Activated naive CD4-positive, alpha-beta T cell treated with anti-CD3 and anti-CD28 coated beads, Interleukin-2, amount 10 ng/mL, durations not matched to agents 5 hours and 36 hours (primary cell): ENCODE results near the gene MRPL11. TPM values are rescaled to one million over a fixed set of nuclear protein-coding genes. Genes with fewer than 3 reads are reported as not detected.

ENCODE experiments used
- total RNA-seq, 2 experiments: library from RNA; stranded (reverse); gene quantifications; one replicate each; pipeline ENCODE4 v1.2.3, GENCODE V29; 2021

MRPL11 gene
- 10 to 100 TPM; 53.0 to 57.4 TPM for total RNA-seq

DNA sequence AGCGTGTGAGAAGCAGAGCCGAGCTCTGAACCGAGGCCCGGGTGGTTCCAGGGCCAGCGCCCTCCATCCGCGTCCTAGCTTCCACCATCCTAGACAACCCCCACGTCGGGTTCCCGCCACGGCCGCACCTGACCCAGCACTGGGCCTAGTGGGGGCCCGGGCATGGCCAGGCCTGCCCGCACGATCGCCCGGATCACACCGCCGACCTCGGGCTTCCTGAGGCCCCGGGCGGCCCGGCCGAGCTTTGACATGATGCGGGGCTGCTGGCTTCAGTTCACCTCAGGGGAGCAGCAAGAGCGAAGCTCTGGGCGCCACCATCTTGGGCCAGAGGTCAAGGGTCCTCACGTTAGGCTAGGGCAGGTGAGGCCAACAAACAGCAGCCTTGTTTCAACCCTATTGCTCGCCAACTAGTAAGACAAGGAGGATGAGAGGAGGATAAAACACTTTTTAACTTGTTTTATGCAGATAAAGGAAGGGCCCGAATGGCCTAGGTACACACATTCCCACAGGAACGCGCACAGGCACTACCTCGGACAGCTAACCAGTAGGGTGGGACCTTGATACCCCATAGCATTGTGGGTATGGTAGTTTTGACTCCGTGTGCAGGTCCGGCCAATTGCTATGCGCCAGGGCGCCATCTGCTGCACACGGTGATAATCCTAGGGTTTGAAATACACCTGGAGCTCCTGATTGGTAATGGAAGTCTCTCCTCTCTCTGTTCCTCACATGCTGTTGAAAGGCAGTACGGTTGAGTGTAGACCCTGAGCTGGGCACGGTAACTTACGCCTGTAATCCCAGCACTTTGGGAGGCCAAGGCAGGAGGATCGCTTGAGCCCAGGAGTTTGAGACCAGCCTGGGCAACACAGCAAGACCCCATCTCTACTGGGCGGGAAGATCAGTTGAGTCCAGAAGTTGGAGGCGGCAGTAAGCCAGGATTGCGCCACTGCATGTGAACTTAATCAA, at the start of gene MRPL11:
Gene MRPL11 (minus strand): TSS at position 345 of the 963 bp plus-strand sequence. CDS start 94 bp downstream, at position 251.

DNA sequence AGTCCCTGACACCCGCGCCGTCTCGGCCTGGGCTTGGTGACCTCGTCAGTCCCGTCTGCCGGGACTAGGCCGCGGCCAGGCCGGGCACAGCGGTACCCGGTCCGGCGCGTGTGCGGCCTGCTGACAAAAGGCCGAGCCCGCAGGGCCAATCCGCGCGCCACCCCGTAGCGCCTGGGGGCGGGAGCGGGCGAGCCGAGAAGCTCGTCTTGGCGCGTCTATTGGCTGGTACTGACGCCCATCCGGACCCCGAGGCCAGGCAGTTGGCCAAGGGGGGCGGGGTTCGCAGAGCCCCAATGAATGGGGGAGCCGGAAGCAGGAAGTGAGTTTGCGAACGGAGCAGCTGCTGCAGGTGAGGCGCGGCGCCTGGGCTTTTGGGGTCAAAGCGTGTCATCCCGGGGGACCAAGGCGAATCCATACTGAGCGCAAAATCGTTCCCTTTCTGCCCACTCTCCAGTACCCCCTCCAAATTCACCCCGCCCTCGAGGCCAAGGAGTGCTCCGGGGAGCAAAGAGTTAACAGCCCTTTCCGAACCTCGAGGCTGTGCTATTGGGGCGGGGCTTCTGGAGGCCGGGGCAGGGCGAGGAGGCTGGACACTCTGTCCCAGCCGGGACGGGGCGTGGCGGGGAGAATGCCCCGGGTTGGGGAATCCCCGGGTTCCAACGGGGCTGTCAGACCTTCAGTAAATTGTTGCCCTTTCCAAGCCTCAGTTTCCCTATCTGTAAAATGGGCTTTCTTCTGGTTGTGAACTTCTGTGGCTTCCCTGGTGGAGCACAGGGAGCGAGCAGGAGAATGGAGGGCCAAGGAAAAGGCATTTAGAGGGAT, 41.7 kb upstream of the MRPL11 start, which contains the start of gene DPP3:
Gene DPP3 (plus strand): TSS at position 318 of the 822 bp plus-strand sequence. CDS start 1,767 bp downstream, outside the sequence.

DNA sequence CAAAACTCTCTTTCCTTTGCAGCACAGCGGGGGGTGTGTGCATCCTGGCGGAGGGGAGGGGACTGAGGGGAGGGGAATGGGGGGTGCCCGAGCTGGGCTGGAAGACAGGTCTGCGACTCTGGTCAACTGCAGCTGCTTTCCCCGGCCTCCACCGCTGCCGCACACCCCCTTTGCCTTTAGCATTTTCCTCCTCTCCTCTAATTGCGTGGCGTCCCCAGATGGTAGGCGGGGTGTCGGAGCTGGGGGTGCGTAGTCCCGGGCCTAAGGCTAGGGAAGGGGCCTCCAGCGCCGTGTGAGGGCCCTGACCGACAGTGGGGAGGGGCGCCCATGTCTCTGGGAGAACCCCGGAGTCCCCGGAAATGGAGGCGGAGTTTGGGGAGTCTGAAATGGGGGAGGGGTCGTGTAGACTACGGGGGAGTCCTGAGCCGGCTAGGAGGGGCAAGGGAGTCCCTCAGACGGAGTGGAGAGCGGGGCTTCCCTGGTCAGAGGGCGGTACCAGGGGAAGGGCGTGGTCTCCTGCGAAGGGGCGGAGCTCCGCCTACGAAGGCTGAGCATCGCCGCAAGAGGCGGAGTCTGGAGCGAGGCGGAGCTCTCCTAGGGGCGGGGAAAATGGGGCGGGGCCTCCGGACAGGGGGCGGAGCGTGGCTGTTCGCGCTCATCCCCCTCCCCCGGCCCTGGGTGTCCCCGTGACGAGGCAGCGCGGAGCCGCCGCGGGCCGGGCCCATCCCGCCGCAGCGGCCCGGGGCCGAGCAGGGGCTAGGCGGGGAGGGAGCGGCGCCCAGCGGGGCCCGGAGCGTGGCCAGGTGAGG, 27.8 kb upstream of the MRPL11 start, which contains the start of gene PELI3:
Gene PELI3 (plus strand): TSS at position 681 of the 809 bp plus-strand sequence. CDS start 1,224 bp downstream, outside the sequence.

DNA sequence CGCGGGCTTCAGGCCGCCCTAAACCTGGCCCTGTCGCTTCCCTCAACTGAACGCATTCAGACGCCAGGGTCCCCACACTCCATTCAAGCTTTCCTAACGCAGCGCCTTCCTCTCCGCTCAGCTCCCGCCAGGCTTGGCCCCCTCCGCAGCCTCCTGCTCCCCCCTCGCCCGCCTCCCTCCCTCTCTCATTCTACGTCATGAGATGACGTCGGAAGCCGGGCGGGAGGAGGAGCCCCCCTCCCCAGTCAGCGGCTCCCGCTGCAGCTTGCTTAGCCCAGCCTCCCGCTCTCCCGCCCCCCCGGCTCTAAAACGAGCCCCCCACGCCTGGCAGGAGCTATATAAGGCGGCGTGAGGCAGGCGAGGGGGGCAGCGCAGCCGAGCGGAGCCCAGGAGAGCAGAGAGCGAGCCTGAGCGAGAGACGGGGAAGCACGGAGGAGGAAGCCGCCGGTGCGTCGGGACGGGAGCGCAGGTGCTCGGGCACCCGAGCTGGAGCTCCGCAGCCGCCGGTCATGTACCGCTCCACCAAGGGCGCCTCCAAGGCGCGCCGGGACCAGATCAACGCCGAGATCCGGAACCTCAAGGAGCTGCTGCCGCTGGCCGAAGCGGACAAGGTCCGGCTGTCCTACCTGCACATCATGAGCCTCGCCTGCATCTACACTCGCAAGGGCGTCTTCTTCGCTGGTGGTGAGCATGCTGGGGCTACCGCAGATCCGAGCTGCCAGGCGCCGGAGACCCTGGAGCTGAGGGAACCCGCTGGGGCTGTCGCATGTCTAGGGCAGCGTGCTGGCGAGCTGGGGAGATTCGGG, 17.8 kb downstream of the MRPL11 start, which contains the start of gene NPAS4:
Gene NPAS4 (plus strand): TSS at position 365 of the 806 bp plus-strand sequence. CDS start 145 bp downstream, at position 510.

Other genes starting within 250 kb of the MRPL11 start
- 10 to 100 TPM; 30.9 to 39.3 TPM for gene KLC2, start 181.1 kb downstream of the MRPL11 start, total RNA-seq
- gene RAB1B, start 170.2 kb downstream of the MRPL11 start, total RNA-seq: 100 to 1,000 TPM; 124 TPM
- gene CNIH2, start 160.7 kb downstream of the MRPL11 start, total RNA-seq: 1 to 10 TPM; 2.6 TPM
- gene YIF1A, start 149.7 kb downstream of the MRPL11 start, total RNA-seq: 10 to 100 TPM; 42.0 to 45.3 TPM
- not detected for gene TMEM151A, start 147.0 kb downstream of the MRPL11 start, total RNA-seq
- gene CD248, start 121.8 kb downstream of the MRPL11 start, total RNA-seq: 1 to 10 TPM; 9.0 to 9.1 TPM
- gene RIN1, start 102.4 kb downstream of the MRPL11 start, total RNA-seq: 1 to 10 TPM; 3.6 to 4.3 TPM
- gene BRMS1, start 93.7 kb downstream of the MRPL11 start, total RNA-seq: 10 to 100 TPM; 42.9 to 48.0 TPM
- 1 to 10 TPM; 9.4 to 9.8 TPM for gene B4GAT1, start 91.2 kb downstream of the MRPL11 start, total RNA-seq
- 10 to 100 TPM; 16.0 to 16.2 TPM for gene SLC29A2, start 67.1 kb downstream of the MRPL11 start, total RNA-seq
- gene NPAS4, start 17.8 kb downstream of the MRPL11 start, total RNA-seq: under 1 TPM in 1 of 2 experiments, not detected in 1; 0.05 TPM
- gene PELI3, start 28.1 kb upstream of the MRPL11 start, total RNA-seq: 1 to 10 TPM; 7.5 to 9.5 TPM
- 10 to 100 TPM; 61.8 to 62.5 TPM for gene DPP3, start 41.6 kb upstream of the MRPL11 start, total RNA-seq
- 10 to 100 TPM; 14.8 to 16.2 TPM for gene BBS1, start 71.8 kb upstream of the MRPL11 start, total RNA-seq
- gene ZDHHC24, start 107.2 kb upstream of the MRPL11 start, total RNA-seq: 10 to 100 TPM; 17.0 to 18.0 TPM
- gene ACTN3, start 108.1 kb upstream of the MRPL11 start, total RNA-seq: under 1 TPM in 1 of 2 experiments, not detected in 1; 0.05 TPM
- 1 to 10 TPM; 4.4 to 4.5 TPM for gene CTSF, start 129.8 kb upstream of the MRPL11 start, total RNA-seq
- gene CCDC87, start 154.2 kb upstream of the MRPL11 start, total RNA-seq: under 1 TPM in 1 of 2 experiments, not detected in 1; 0.07 TPM
- gene CCS, start 154.3 kb upstream of the MRPL11 start, total RNA-seq: 10 to 100 TPM; 36.7 to 40.0 TPM
- 100 to 1,000 TPM; 112 to 125 TPM for gene RBM14, start 177.8 kb upstream of the MRPL11 start, total RNA-seq
- 100 to 1,000 TPM; 123 to 132 TPM for gene RBM4, start 199.9 kb upstream of the MRPL11 start, total RNA-seq
- gene RBM4B, start 239.0 kb upstream of the MRPL11 start, total RNA-seq: 10 to 100 TPM; 17.4 to 20.0 TPM